GM10248 (cell line): ENCODE results near the gene ST3GAL2.

Experiments used
- CTCF ChIA-PET: fragments of 300-600 bp; sonication (Branson Sonifier 250); formaldehyde crosslinking; extraction: SDS; loops from one replicate; lab custom pipeline; 2021; ENCODE audit warnings: antibody characterized with exemption; lab: Yijun Ruan, JAX
- POLR2A ChIA-PET: fragments of 350-650 bp; sonication (Branson Sonifier 250); formaldehyde crosslinking; extraction: SDS; loops from one replicate; lab custom pipeline; 2020; ENCODE audit warnings: antibody characterized with exemption; lab: Yijun Ruan, JAX
- DNase-seq: peaks from one replicate; pipeline ENCODE4 v3.0.0; 2012; ENCODE audit errors: extremely low spot score
- CTCF ChIP-seq: IDR thresholded peaks from 2 replicates; pipeline ENCODE4 v1.5.1; 2012; ENCODE audit warnings: mild to moderate bottlenecking, low read depth; ENCODE audit errors: extremely low read depth, missing control alignments, control extremely low read depth

The ST3GAL2 gene

GRCh38 chr16:70441406-70441990 lies 2.6 kb upstream of the ST3GAL2 start:
- POLR2A ChIA-PET, result no interaction called here
- DNase-seq, result no peak
- CTCF ChIA-PET, result interaction anchor here (1.1 to 4.1 kb wide), 2 partner anchors 13 to 23 kb away, joined by 3 to 23 read pairs; partner anchors contain the start of gene FCSK
- TF ChIP-seq CTCF, result no peak

GRCh38 chr16:70440009-70440692 lies 1.3 kb upstream of the ST3GAL2 start:
- TF ChIP-seq CTCF, result no peak
- ChIA-PET CTCF (interaction anchor here (1.1 to 4.1 kb wide), 3 partner anchors 10 to 29 kb away, joined by 3 to 23 read pairs (median 6); partner anchors contain the start of gene FCSK), POLR2A (interaction anchor here (0.9 to 1.1 kb wide), 3 partner anchors 14 to 60 kb away, joined by 3 read pairs; no protein-coding TSS in a partner anchor)
- DNase-seq, result no peak

GRCh38 chr16:70438585-70438968 lies 323 bp downstream of the ST3GAL2 start:
- POLR2A ChIA-PET, result interaction anchor here (0.6 to 1.4 kb wide), 5 partner anchors 17 to 92 kb away, joined by 3 read pairs; partner anchors contain the start of gene DDX19A
- CTCF ChIA-PET, result interaction anchor here (1.1 to 4.1 kb wide), 5 partner anchors 9 to 46 kb away, joined by 3 to 23 read pairs (median 4); partner anchors contain the start of gene FCSK
- TF ChIP-seq CTCF, result no peak
- no peak for DNase-seq

- no peak for TF ChIP-seq CTCF
- DNase-seq, result no peak
- ChIA-PET POLR2A (interaction anchor here (0.6 to 1.4 kb wide), 4 partner anchors 16 to 91 kb away, joined by 3 read pairs; partner anchors contain the start of gene DDX19A), CTCF (interaction anchor here (0.9 to 4.1 kb wide), 7 partner anchors 8 to 68 kb away, joined by 3 to 23 read pairs (median 3); partner anchors contain the start of gene FCSK)
Observed at GRCh38 chr16:70437582-70438557, 1.0 kb downstream of the ST3GAL2 start.

GRCh38 chr16:70437017-70437581 lies 1.8 kb downstream of the ST3GAL2 start:
- ChIA-PET CTCF (interaction anchor here (1.2 to 1.5 kb wide), 3 partner anchors 33 to 67 kb away, joined by 3 read pairs; no protein-coding TSS in a partner anchor), POLR2A (interaction anchor here (0.7 kb wide), 1 partner anchor 12 kb away, joined by 5 read pairs; no protein-coding TSS in a partner anchor)
- DNase-seq, result no peak
- TF ChIP-seq CTCF, result no peak
